LoVo (cell line): ENCODE data around the gene PSMB10.

Source experiments
- DNase-seq: peaks from one replicate; pipeline ENCODE4 v3.0.0-alpha.2; 2016; ENCODE audit warnings: low spot score

PSMB10 gene

GRCh38 chr16:67963662-67964321 lies 27.1 kb upstream of the PSMB10 start:
- DNase-seq, result no peak

DNA sequence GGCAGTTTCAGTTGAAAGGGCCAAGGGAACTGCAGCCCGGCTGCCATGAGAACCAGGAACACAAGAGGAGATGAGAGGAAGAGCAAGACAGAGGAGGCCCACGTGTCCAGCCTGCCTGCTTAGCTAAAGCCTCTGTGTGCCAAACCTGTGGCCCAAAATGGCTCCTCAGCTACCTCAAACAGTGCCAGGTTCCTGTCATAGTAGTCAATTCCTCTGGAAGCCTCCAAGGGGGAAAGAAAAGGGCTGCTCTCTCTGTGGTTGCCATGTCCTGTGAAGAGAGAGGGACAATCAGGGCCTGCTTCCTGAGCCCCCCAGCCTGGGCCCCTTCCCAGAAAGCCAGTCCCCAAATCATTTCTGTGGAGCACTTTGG lies 26.6 kb upstream of the PSMB10 start:
- no peak for DNase-seq

GRCh38 chr16:67962135-67962534 lies 25.5 kb upstream of the PSMB10 start:
- no peak for DNase-seq

DNA sequence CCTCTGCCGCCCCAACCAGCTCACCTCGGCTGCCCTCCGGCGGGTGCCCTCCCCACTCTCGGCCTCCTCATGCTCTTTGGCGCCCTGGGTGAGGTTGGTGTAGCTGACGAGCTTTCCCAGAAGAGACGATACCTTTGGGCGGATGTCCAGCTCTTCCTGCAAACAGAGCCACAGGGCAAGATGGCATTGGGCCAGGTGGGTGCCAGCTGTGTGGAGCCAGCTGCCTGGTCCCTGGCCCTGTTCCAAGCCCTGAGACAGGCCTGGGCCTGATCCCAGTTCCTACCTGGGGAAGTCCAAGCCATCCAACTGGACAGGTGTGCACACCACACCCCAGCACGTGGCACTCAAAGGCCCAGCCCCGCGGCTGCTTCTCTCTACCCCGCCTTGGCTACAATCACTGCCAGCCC lies 24.9 kb upstream of the PSMB10 start:
- DNase-seq, result no peak

DNA sequence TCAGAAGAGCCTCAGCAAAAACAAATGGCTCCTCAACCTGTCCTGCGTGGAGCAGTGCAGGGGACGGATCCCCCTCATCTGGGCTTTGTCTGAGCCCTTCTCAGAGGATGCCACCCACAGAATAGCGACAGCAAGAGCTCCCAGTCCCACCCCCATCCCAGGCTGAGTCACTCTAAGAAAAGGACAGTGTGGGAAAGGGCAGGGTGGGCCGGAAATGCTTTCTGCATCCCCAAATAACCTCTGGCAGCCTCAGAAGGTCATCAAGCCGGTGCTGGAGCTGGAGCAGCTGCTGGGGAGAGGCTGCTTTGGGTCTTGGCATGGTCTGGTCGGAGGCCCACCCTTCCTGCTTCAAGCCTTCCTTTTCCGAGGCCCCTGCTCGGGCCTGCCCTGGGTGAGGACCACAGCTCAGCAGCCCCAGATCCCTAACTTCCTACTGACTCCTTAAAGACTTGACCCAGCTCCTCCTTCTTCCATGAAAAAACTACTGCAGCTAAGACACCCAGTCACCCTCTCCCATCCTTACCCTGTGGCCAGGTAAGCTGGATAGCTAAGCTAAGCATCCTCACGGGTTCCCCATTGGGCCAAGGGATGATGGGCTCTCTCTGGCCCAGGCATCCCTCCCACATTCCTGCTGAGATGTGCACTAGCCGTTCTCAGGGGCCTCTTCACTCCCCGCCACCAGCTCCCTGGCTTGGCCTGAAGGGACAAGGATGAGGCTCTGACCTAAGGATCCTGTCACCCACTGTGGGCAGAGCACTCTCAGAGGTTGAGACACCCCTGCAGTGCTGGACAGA lies 23.1 kb upstream of the PSMB10 start:
- no peak for DNase-seq

DNA sequence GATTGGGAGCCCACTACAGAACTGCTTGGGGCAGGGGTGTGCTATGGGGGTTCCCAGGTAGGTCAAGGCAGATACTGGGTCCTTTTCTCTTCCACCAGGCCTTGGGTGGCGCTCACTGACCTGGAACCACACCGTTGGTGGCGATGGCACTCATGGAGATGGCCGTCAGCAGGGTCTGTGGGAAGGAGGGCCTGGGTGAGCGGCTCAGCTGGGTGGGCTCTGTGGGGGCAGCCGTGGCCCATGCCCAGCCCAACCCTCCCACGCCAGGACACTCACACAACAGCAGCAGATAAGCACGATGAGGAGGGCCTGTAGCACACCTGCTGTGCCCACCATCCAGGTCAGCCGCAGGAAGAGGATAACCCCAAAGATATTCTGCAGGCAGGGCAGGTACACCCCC lies 21.0 kb upstream of the PSMB10 start:
- no peak for DNase-seq

DNA sequence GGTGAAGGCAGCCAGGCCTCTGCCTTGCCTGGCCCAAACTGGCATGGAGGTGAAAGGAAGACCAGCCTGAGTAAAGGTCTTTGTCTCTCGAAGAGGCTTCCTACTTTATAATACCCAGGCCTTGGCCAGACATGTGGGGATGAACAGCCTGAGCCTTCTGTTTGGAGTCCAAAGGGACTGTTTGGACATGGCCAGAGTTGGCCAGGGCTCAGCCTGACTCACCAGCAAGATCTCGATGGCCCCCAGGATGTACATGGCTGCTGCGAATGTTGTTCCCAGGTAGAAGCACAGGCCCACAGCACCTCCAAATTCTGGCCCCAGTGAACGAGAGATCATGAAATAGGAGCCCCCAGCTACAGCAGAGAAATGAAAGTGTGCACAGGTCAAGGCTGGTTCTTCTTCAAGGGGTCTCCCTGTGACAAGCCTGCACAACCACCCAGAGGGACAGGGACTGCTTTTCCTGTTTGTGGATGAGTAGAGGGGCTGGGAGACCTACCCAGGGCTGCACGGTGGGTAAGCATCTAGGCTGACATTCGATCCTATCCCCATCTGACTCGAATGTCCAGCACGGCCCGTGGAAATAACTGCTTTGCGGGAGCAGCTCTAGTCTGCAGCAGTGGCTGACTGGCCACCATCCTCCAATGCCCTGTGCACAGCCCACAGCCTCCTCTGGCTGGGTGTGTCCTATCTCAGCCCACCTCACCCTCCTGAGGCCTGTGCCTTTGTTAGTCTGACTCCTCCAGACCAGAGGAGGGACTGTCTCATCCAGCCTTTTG lies 18.0 kb upstream of the PSMB10 start:
- no peak for DNase-seq

DNA sequence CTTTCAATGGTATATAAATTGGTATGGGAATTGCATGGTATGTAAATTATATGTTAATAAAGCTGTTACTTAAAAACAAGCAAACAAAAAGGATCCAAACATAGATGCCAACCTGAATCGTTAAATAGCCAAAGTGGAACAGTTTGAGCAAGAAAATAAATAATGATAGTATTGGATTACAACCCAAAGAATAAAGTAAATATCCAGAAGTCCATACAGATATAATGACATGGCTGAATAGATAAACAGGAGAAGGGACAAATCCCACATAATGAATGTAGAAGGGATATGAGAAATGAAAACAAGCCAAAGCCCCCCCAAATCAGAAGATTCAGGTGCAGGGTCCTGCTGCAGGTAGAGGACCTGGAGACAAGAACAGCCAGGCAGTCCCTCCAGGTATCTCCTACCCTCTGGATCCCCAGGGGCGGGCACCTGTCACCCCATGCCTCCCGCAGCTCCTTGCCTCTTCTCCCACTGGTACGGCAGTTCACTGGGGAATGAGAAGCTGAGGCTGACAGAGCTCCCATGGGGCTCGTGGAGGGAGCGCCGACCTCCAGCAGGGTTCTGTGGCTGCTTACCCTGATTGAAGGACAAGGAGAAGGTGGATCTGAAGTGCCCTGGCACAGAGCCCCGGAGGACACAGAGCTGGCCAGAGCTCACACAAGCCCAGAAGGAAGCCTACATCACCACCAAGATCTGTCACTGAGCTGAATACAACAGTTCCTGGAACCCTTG lies 17.2 kb upstream of the PSMB10 start:
- DNase-seq, result no peak

DNA sequence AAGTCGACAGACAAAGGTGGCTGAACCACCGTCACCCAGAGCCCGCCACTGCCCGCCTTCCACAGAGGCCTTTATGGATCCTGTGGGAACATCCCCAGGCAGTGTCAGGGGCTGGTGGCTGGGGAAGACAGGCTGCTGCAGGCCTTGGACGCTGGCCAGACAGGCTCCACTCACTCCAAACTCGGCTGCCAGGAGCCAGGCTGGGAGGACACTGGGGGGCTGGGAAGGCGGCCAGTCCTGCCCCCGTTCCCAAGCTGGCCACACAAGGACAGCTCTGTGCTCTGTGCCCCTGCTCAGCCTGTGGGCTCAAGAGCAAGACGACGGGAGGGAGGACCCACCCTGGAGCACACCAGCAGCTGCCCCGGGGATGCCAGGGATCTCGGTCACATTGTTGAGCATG lies 14.8 kb upstream of the PSMB10 start:
- no peak for DNase-seq

DNA sequence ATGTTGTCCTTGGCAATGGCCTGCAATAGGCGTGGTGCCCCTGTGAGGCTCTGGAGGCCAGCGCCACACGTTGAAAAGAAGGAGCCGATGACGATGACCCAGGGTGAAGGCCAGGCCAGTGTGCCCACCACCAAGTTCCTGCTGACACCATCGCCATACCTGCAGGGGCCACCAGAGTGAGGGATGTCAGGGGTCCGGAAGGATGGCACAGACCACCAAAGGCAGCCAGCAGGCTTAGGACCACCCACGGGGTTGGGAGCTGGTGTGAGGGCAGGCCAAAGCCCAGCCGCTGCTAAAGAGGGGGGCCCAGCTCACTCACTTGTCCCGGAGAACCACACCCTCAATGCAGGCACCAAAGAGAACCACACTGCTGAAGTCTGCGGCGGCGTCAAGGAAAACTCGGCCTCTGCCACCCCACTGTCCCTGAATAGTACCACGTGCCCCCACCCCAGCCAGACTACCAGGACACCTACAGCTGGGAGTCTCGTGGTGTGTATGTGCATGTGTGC lies 13.7 kb upstream of the PSMB10 start:
- no peak for DNase-seq

DNA sequence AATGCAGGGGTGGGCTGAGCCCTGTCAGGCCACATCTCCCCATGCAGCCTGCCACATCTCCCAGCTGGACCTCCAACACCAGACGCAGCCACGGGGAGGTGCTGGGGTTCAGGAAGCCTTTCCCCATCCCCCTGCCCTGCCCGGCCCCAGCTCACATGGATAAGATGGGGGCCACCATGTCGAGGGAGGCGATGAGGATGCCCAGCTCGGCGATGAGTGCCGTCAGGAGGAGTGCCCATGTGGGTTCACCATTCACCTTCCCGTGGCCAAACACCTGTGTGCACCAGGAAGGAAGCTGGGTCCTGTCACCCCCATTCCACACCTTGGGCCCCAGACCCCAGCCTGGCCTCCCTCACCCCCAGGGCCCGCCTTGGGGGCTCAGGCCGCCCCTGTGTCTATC lies 13.0 kb upstream of the PSMB10 start:
- DNase-seq, result no peak

DNA sequence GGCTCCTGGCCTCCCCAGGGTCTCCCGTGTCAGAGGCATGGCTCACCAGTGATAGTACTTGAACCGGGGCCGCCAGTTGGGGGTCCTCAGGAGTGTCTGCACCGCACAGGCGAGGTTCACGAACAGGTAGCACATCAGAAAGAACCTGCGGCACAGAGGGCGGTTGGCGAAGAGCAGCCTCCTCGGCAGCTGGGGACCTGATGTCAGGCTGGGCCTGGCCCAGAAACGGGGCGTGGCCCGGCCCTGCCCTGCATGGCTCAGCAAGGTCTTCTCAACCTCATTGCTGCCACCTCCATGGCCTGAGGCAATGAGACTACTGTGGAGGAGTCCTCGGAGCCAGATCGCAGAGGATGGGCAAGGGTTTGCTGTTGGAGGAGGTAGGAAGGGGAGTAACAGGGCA lies 11.4 kb upstream of the PSMB10 start:
- no peak for DNase-seq

GRCh38 chr16:67946966-67947558 lies 10.4 kb upstream of the PSMB10 start:
- DNase-seq, result no peak

- no peak for DNase-seq
These were observed 9.5 kb upstream of the PSMB10 start for GRCh38 chr16:67946128-67946569.

DNA sequence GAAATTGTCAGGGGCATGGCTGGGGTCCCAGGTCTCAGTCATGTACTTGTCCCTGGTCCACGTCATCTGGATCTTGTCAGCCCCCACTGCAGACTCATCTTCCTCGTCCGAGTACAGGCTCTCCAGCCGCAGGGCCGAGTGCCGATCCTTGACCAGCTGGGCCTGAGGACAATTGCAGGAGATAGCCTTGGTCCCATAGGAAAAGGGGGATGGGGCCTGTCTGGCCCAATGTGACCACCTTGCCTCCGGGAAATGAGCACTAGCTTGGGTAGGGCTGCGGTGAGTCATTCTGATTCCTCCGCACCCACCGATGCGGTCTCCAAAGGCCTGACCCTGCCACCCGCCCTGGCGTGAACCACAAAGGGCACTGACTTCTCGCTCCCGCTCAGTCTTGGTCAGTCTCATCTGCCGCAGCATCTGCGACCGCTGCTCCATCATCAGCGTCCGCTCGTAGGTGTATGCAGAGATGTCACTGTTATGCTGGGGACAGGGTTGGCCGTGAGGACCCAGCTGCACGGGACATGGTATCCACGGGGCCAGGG lies 8.8 kb upstream of the PSMB10 start:
- no peak for DNase-seq

- DNase-seq, result no peak
These were observed 8.2 kb upstream of the PSMB10 start for GRCh38 chr16:67944690-67945391.

GRCh38 chr16:67943619-67944504 lies 7.2 kb upstream of the PSMB10 start, which contains the start of gene LCAT:
TSS of gene LCAT (minus strand) at chr16:67944120. CDS start at chr16:67944101, 19 bp downstream.
- no peak for DNase-seq

DNA sequence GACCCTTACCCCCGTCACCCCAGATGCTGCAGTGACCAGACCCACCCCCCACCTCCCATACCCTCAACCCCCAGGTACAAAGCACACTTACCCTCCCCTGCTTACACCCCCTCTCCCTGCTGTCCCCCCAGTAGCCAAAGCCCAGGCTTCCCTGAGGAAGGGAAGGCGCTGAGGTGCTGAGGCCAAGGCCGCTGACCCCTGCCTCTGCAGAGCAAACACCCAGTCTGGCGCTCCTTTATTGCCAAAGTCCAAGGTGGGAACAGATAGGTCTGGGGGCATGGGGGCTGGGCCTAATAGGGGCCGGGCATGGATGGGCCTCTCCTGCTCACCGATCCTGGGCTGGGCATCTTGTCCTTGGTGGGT lies 6.6 kb upstream of the PSMB10 start:
- DNase-seq, result no peak

DNA sequence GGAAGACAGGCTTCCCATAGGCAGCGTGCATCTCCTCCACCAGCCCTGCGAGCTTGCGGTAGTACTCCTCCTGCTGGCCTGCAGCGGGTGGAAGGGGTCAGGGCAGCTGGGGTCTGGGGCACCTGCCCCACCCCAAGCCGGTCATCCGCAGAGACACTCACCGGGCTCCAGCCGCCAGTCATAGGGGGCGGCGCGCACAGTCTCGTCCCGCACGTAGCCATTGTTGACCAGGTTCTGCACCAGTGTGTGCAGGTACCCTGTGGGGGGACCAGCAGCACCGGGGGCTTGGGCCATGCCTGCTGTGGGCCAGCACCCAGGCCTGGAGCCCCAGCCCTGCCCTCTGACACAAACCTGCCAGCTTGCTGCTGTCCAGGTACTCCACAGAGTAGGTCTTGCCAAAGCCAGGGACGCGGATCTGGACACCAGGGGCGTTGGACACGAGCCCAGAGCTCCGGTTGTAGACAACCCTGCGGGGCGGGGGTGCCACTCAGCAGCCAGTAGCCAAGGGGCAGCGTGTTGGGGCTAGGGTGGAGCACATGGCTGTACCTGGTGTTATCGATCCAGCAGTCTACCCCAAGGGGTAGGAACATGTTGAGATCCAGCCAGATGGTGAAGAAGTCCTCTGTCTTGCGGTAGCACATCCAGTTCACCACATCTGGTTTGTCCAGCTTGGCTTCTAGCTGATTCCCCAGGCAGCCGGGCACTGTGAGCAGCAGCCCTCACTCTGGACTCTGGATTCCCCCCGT lies 6.0 kb upstream of the PSMB10 start:
- DNase-seq, result no peak
